ENCODE results near the gene ADCY10. TPM values are rescaled to one million over a fixed set of nuclear protein-coding genes. Genes with fewer than 3 reads are reported as not detected.
"Not testable (repeated sequence)": the region's sequence is repeated elsewhere in the genome, so short reads cannot be mapped to it uniquely, and the experiment has no call there.

The ADCY10 gene
- total and polyA plus RNA-seq, 4 donors, result 0.32 to 0.79 (median 0.55) TPM

- H3K36me3 ChIP-seq (ENCODE audit: control insufficient read depth, insufficient read depth, low read length); H3K4me1 ChIP-seq (ENCODE audit: control insufficient read depth, insufficient read depth, low read length); H3K27me3 ChIP-seq (ENCODE audit: control insufficient read depth, insufficient read depth, low read length); H3K9me3 ChIP-seq (ENCODE audit: control insufficient read depth, insufficient read depth, low read length); DNase-seq (ENCODE audit: low read depth in 4 of 6, low spot score in 6 of 6); H3K27ac ChIP-seq (ENCODE audit: low read depth, low read length); H3K4me3 ChIP-seq (ENCODE audit: low read depth, low read length): not testable (repeated sequence)
- WGBS (ENCODE audit: insufficient coverage), result 96% methylated on average over 4 of the region's 12 CpGs
Observed at GRCh38 chr1:167806676-167807075, 107.3 kb downstream of the ADCY10 start.

- H3K9me3 ChIP-seq (ENCODE audit: control insufficient read depth, insufficient read depth, low read length); H3K4me3 ChIP-seq (ENCODE audit: low read depth, low read length); H3K27ac ChIP-seq (ENCODE audit: low read depth, low read length); H3K4me1 ChIP-seq (ENCODE audit: control insufficient read depth, insufficient read depth, low read length); H3K27me3 ChIP-seq (ENCODE audit: control insufficient read depth, insufficient read depth, low read length); H3K36me3 ChIP-seq (ENCODE audit: control insufficient read depth, insufficient read depth, low read length); DNase-seq (ENCODE audit: low read depth in 4 of 6, low spot score in 6 of 6): not testable (repeated sequence)
- WGBS (ENCODE audit: insufficient coverage), result 97% methylated on average over 20 of the region's 23 CpGs
Observed at GRCh38 chr1:167806235-167806634, 107.7 kb downstream of the ADCY10 start.

GRCh38 chr1:167805041-167805556 is 108.8 kb downstream of the ADCY10 start:
- H3K9me3 ChIP-seq (ENCODE audit: control insufficient read depth, insufficient read depth, low read length), result no peaks in the 10 kb centered on the region
- WGBS (ENCODE audit: insufficient coverage), result no CpG with 5 or more reads among the region's 4 CpGs
- DNase-seq (ENCODE audit: low read depth in 4 of 6, low spot score in 6 of 6), result no peak
- H3K27ac ChIP-seq (ENCODE audit: low read depth, low read length), result no peak overlapping the region
- H3K36me3 ChIP-seq (ENCODE audit: control insufficient read depth, insufficient read depth, low read length), result no peaks in the 10 kb centered on the region
- no peaks in the 10 kb centered on the region for H3K27me3 ChIP-seq (ENCODE audit: control insufficient read depth, insufficient read depth, low read length)
- H3K4me3 ChIP-seq (ENCODE audit: low read depth, low read length), result no peak overlapping the region
- H3K4me1 ChIP-seq (ENCODE audit: control insufficient read depth, insufficient read depth, low read length), result no peaks in the 10 kb centered on the region

GRCh38 chr1:167803358-167804207 is 110.4 kb downstream of the ADCY10 start:
- Histone ChIP-seq H3K4me3 (ENCODE audit: low read depth, low read length) (no peak overlapping the region), H3K4me1 (ENCODE audit: control insufficient read depth, insufficient read depth, low read length) (no peaks in the 10 kb centered on the region), H3K27ac (ENCODE audit: low read depth, low read length) (no peak overlapping the region), H3K9me3 (ENCODE audit: control insufficient read depth, insufficient read depth, low read length) (no peaks in the 10 kb centered on the region), H3K36me3 (ENCODE audit: control insufficient read depth, insufficient read depth, low read length) (no peaks in the 10 kb centered on the region), H3K27me3 (ENCODE audit: control insufficient read depth, insufficient read depth, low read length) (no peaks in the 10 kb centered on the region)
- DNase-seq (ENCODE audit: low read depth in 4 of 6, low spot score in 6 of 6), result peak in 5 of 6 donors; percentile 31 to 86 (median 52)
- WGBS (ENCODE audit: insufficient coverage), result 34% methylated on average over 11 of the region's 12 CpGs

- Histone ChIP-seq H3K9me3 (ENCODE audit: control insufficient read depth, insufficient read depth, low read length) (no peaks in the 10 kb centered on the region), H3K36me3 (ENCODE audit: control insufficient read depth, insufficient read depth, low read length) (no peaks in the 10 kb centered on the region), H3K4me3 (ENCODE audit: low read depth, low read length) (no peak overlapping the region), H3K4me1 (ENCODE audit: control insufficient read depth, insufficient read depth, low read length) (no peaks in the 10 kb centered on the region), H3K27me3 (ENCODE audit: control insufficient read depth, insufficient read depth, low read length) (no peaks in the 10 kb centered on the region), H3K27ac (ENCODE audit: low read depth, low read length) (no peak overlapping the region)
- WGBS (ENCODE audit: insufficient coverage), result no CpG with 5 or more reads among the region's 4 CpGs
- DNase-seq (ENCODE audit: low read depth in 4 of 6, low spot score in 6 of 6), result no peak
Observed at GRCh38 chr1:167802235-167802634, 111.7 kb downstream of the ADCY10 start.

- Histone ChIP-seq H3K4me1 (ENCODE audit: control insufficient read depth, insufficient read depth, low read length) (peaks cover 3% of the 10 kb centered on the region), H3K27ac (ENCODE audit: low read depth, low read length) (no peak overlapping the region), H3K4me3 (ENCODE audit: low read depth, low read length) (no peak overlapping the region), H3K27me3 (ENCODE audit: control insufficient read depth, insufficient read depth, low read length) (no peaks in the 10 kb centered on the region), H3K36me3 (ENCODE audit: control insufficient read depth, insufficient read depth, low read length) (no peaks in the 10 kb centered on the region), H3K9me3 (ENCODE audit: control insufficient read depth, insufficient read depth, low read length) (no peaks in the 10 kb centered on the region)
- DNase-seq (ENCODE audit: low read depth in 4 of 6, low spot score in 6 of 6), result no peak
- 86% methylated on average over 2 of the region's 3 CpGs for WGBS (ENCODE audit: insufficient coverage)
Observed at GRCh38 chr1:167800251-167800650, 113.7 kb downstream of the ADCY10 start.

- Histone ChIP-seq H3K9me3 (ENCODE audit: control insufficient read depth, insufficient read depth, low read length) (no peaks in the 10 kb centered on the region), H3K4me3 (ENCODE audit: low read depth, low read length) (no peak overlapping the region), H3K27ac (ENCODE audit: low read depth, low read length) (no peak overlapping the region), H3K4me1 (ENCODE audit: control insufficient read depth, insufficient read depth, low read length) (peaks cover 3% of the 10 kb centered on the region), H3K36me3 (ENCODE audit: control insufficient read depth, insufficient read depth, low read length) (no peaks in the 10 kb centered on the region), H3K27me3 (ENCODE audit: control insufficient read depth, insufficient read depth, low read length) (no peaks in the 10 kb centered on the region)
- no peak for DNase-seq (ENCODE audit: low read depth in 4 of 6, low spot score in 6 of 6)
- WGBS (ENCODE audit: insufficient coverage), result 75% methylated on average over 2 of the region's 4 CpGs
Observed at GRCh38 chr1:167799747-167800146, 114.2 kb downstream of the ADCY10 start.

- H3K9me3 ChIP-seq (ENCODE audit: control insufficient read depth, insufficient read depth, low read length), result no peaks in the 10 kb centered on the region
- WGBS (ENCODE audit: insufficient coverage), result 100% methylated on average over 1 of the region's 4 CpGs
- no peaks in the 10 kb centered on the region for H3K36me3 ChIP-seq (ENCODE audit: control insufficient read depth, insufficient read depth, low read length)
- DNase-seq (ENCODE audit: low read depth in 4 of 6, low spot score in 6 of 6), result no peak
- peaks cover 3% of the 10 kb centered on the region for H3K4me1 ChIP-seq (ENCODE audit: control insufficient read depth, insufficient read depth, low read length)
- H3K27ac ChIP-seq (ENCODE audit: low read depth, low read length), result no peak overlapping the region
- no peak overlapping the region for H3K4me3 ChIP-seq (ENCODE audit: low read depth, low read length)
- H3K27me3 ChIP-seq (ENCODE audit: control insufficient read depth, insufficient read depth, low read length), result no peaks in the 10 kb centered on the region
Observed at GRCh38 chr1:167798952-167799351, 115.0 kb downstream of the ADCY10 start.

GRCh38 chr1:167797015-167797414 is 116.9 kb downstream of the ADCY10 start:
- no peaks in the 10 kb centered on the region for H3K27me3 ChIP-seq (ENCODE audit: control insufficient read depth, insufficient read depth, low read length)
- no CpG with 5 or more reads among the region's 2 CpGs for WGBS (ENCODE audit: insufficient coverage)
- H3K4me3 ChIP-seq (ENCODE audit: low read depth, low read length), result no peak overlapping the region
- H3K9me3 ChIP-seq (ENCODE audit: control insufficient read depth, insufficient read depth, low read length), result no peaks in the 10 kb centered on the region
- H3K4me1 ChIP-seq (ENCODE audit: control insufficient read depth, insufficient read depth, low read length), result peaks cover 3% of the 10 kb centered on the region
- peak in 2 of 6 donors; percentile 16 to 70 for DNase-seq (ENCODE audit: low read depth in 4 of 6, low spot score in 6 of 6)
- H3K27ac ChIP-seq (ENCODE audit: low read depth, low read length), result peak overlapping the region; percentile 67
- no peaks in the 10 kb centered on the region for H3K36me3 ChIP-seq (ENCODE audit: control insufficient read depth, insufficient read depth, low read length)

Measured in spinal cord (tissue), 10 donors.